K562 (cell line): Measurements from ENCODE around the gene HLA-DMB. TPM values are rescaled to one million over a fixed set of nuclear protein-coding genes. Genes with fewer than 3 reads are reported as not detected.

Experiments
- ARID1B ChIP-seq: fragments of 450-650 bp; IDR thresholded peaks from 2 replicates; pipeline ENCODE4 v1.6.1; 2016; ENCODE audit warnings: antibody characterized with exemption, mild to moderate bottlenecking, inconsistent platforms
- BDP1 ChIP-seq: IDR thresholded peaks from 3 replicates; pipeline ENCODE4 v1.6.1; 2011; ENCODE audit not compliant: insufficient read length, insufficient read depth
- CHD4 ChIP-seq: fragments of 200-600 bp; sonication (generic); IDR thresholded peaks from 3 replicates; pipeline ENCODE4 v1.6.1; 2012; ENCODE audit warnings: low read depth, mild to moderate bottlenecking, mixed read lengths, low read length, inconsistent platforms; ENCODE audit not compliant: insufficient read depth, insufficient replicate concordance, poor library complexity, severe bottlenecking
- FOS ChIP-seq: IDR thresholded peaks from 3 replicates; pipeline ENCODE4 v1.6.1; 2011; ENCODE audit not compliant: insufficient read length; ENCODE audit errors: extremely low read depth
- GABPA ChIP-seq: fragments of 200-800 bp; sonication (Bioruptor generic); conservative IDR thresholded peaks from 2 replicates; pipeline ENCODE4 v1.6.1; 2016; ENCODE audit warnings: low read depth, missing genetic modification characterization, missing compliant biosample characterization
- GTF2A2 ChIP-seq: IDR thresholded peaks from 2 replicates; pipeline ENCODE4 v1.6.1; 2016; ENCODE audit warnings: mild to moderate bottlenecking, missing genetic modification characterization, missing compliant biosample characterization
- GTF2E2 ChIP-seq: fragments of 200-800 bp; sonication (Bioruptor generic); IDR thresholded peaks from 2 replicates; pipeline ENCODE4 v1.6.1; 2016; ENCODE audit warnings: missing genetic modification characterization, missing compliant biosample characterization
- GTF2F1 ChIP-seq: IDR thresholded peaks from 2 replicates; pipeline ENCODE4 v1.6.1; 2011; ENCODE audit warnings: low read depth, low read length, improper control_type of control experiment
- HDAC8 ChIP-seq: fragments of 450-650 bp; IDR thresholded peaks from 2 replicates; pipeline ENCODE4 v1.6.1; 2016; ENCODE audit warnings: mild to moderate bottlenecking, missing genetic modification characterization, moderate library complexity, missing compliant biosample characterization
- HIVEP1 ChIP-seq: fragments of 250-450 bp; sonication (Bioruptor Pico); IDR thresholded peaks from 2 replicates; pipeline ENCODE4 v1.4.0; 2020; ENCODE audit warnings: mild to moderate bottlenecking
- HMG20B ChIP-seq: fragments of 250-450 bp; sonication (Bioruptor Pico); IDR thresholded peaks from 2 replicates; pipeline ENCODE4 v1.5.0; 2021; ENCODE audit warnings: mild to moderate bottlenecking
- HNRNPK ChIP-seq: fragments of 200-400 bp; formaldehyde crosslinking; IDR thresholded peaks from one replicate; pipeline ENCODE4 v1.6.1; 2018; ENCODE audit warnings: mild to moderate bottlenecking, low read depth, low read length; ENCODE audit not compliant: poor library complexity, severe bottlenecking
- MCM3 ChIP-seq: fragments of 450-650 bp; IDR thresholded peaks from 2 replicates; pipeline ENCODE4 v1.6.1; 2016
- NFE2 ChIP-seq: IDR thresholded peaks from 2 replicates; pipeline ENCODE4 v1.6.1; 2014; ENCODE audit warnings: antibody characterized with exemption, low read depth
- NR4A1 ChIP-seq, 2 experiments: fragments of 250-450 bp in 1 of 2; fragments of 450-650 bp in 1 of 2; sonication (Bioruptor Pico) in 1 of 2; IDR thresholded peaks; 2 replicates each; pipeline versions ENCODE4 v1.4.0 to v1.6.1; 2016 to 2020; ENCODE audit warnings: mild to moderate bottlenecking in 2 of 2, missing compliant biosample characterization in 1 of 2, missing genetic modification characterization in 1 of 2, moderate library complexity in 1 of 2
- PTBP1 ChIP-seq: fragments of 200-400 bp; formaldehyde crosslinking; IDR thresholded peaks from 2 replicates; pipeline ENCODE4 v1.6.1; 2017; ENCODE audit warnings: low read depth, low read length
- RBM15 ChIP-seq: fragments of 200-400 bp; formaldehyde crosslinking; IDR thresholded peaks from 2 replicates; pipeline ENCODE4 v1.6.1; 2018; ENCODE audit warnings: mild to moderate bottlenecking, low read length, moderate library complexity; ENCODE audit not compliant: insufficient read depth
- SMC3 ChIP-seq: conservative IDR thresholded peaks from 2 replicates; pipeline ENCODE4 v1.6.1; 2011; ENCODE audit warnings: low read depth, low read length, improper control_type of control experiment; ENCODE audit not compliant: insufficient read depth
- SREBF2 ChIP-seq: sonication (generic); formaldehyde crosslinking; IDR thresholded peaks from 2 replicates; pipeline ENCODE4 v1.4.0; 2020; ENCODE audit warnings: mild to moderate bottlenecking, missing genetic modification reagents
- TBP ChIP-seq: optimal IDR thresholded peaks from 2 replicates; pipeline ENCODE3; 2011; ENCODE audit warnings: low read depth, low read length, improper control_type of control experiment
- ZFPM2 ChIP-seq: fragments of 250-450 bp; sonication (Bioruptor Pico); IDR thresholded peaks from 2 replicates; pipeline ENCODE4 v1.5.1; 2022; ENCODE audit warnings: mild to moderate bottlenecking
- ZFX ChIP-seq: sonication (generic); formaldehyde crosslinking; IDR thresholded peaks from 2 replicates; pipeline ENCODE4 v1.8.0; 2022; ENCODE audit warnings: mild to moderate bottlenecking, missing genetic modification reagents, moderate library complexity
- ZNF184 ChIP-seq: sonication (generic); formaldehyde crosslinking; IDR thresholded peaks from 2 replicates; pipeline ENCODE4 v1.5.0; 2020; ENCODE audit warnings: missing genetic modification reagents
- polyA plus RNA-seq, 8 experiments: library from polyadenylated mRNA; depleted of rRNA in 4 of 8; stranded (reverse) in 5 of 8; unstranded in 3 of 8; fragments of >200 nt; fragmentation: Nextera tagmentation in 2 of 8; fragmentation: Illumina TruSeq in 1 of 8; extraction: Ambion mirVana in 2 of 8; extraction: Trizol in 1 of 8; gene quantifications; 2 replicates each; pipeline versions ENCODE4 v1.2.1 to v1.2.3, GENCODE V29; 2011 to 2014; ENCODE audit warnings: inconsistent platforms in 1 of 8, missing spikeins in 1 of 8
- total RNA-seq, 7 experiments: library from RNA; depleted of rRNA in 6 of 7; stranded (reverse); fragments of >200 nt in 6 of 7; fragmentation: Illumina TruSeq in 2 of 7; extraction: Trizol in 2 of 7; gene quantifications; 2 replicates each; pipeline versions ENCODE4 v1.2.1 to v1.2.3, GENCODE V29; 2011 to 2021; ENCODE audit warnings: low replicate concordance in 1 of 7
- TF ChIP-seq, protein P1 (sequence below): conservative IDR thresholded peaks from 2 replicates; pipeline ENCODE4 v1.6.1; 2011; ENCODE audit warnings: low read depth, mild to moderate bottlenecking, low read length; ENCODE audit not compliant: control insufficient read depth
- TF ChIP-seq, protein P2 (sequence below): fragments of 450-650 bp; formaldehyde crosslinking; IDR thresholded peaks from 2 replicates; pipeline ENCODE4 v1.4.0; 2020; ENCODE audit warnings: mild to moderate bottlenecking, mixed read lengths
- TF ChIP-seq, protein P3 (sequence below): fragments of 250-450 bp; sonication (Bioruptor Pico); IDR thresholded peaks from 2 replicates; pipeline ENCODE4 v1.5.0; 2021; ENCODE audit warnings: mild to moderate bottlenecking, borderline replicate concordance

HLA-DMB gene
- total and polyA plus RNA-seq, 9 of the 15 experiments (the other 6 are each of a cell fraction or from before 2014, with no cell fraction given), result 0.38 TPM; not detected in 8

DNA sequence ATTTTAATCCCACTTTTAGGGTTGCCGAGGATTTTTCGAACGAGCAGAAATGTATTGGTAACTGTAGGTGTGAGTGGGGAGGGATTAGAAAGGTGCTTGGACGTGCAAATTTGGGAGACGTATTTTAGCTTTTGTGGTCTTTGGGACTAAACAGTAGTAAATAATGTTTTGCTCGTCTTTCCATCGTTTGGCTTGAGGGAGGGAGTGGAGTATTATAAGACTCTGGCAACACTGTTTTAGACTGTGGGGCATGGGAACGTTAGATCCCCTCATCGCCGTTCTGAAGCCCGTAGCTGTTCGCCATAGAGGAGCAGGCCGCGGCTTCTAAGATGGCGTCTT, 30.4 kb upstream of the HLA-DMB start (continued):
- TF ChIP-seq CHD4 (no peak), MCM3 (no peak), PTBP1 (no peak), FOS (no peak), ZFX (CRISPR knock-in tag) (peak; percentile 72), NR4A1 (CRISPR knock-in tag; IDR thresholded peaks at IDR 0.05) (no peak), NR4A1 (tag; IDR thresholded peaks at IDR 0.05) (no peak; the same call in 1 of the 2 replicates), ZNF184 (CRISPR knock-in tag) (no peak), BDP1 (no peak), NFE2 (no peak), ZFPM2 (no peak), HMG20B (CRISPR knock-in tag) (no peak), RBM15 (no peak), HNRNPK (no peak), GTF2F1 (no peak), GTF2A2 (peak; percentile 44; the same call in 1 of the 2 replicates), HDAC8 (tag) (peak; percentile 77; the same call in 1 of the 2 replicates), SMC3 (no peak), HIVEP1 (0 out of 2 replicates have a peak, but pooled peaks have one; percentile 34), TBP (no peak), GTF2E2 (tag) (no peak; the same call in 1 of the 2 replicates), GABPA (tag) (no peak), SREBF2 (CRISPR knock-in tag) (no peak), ARID1B (no peak)
- TF ChIP-seq, protein P1, sequence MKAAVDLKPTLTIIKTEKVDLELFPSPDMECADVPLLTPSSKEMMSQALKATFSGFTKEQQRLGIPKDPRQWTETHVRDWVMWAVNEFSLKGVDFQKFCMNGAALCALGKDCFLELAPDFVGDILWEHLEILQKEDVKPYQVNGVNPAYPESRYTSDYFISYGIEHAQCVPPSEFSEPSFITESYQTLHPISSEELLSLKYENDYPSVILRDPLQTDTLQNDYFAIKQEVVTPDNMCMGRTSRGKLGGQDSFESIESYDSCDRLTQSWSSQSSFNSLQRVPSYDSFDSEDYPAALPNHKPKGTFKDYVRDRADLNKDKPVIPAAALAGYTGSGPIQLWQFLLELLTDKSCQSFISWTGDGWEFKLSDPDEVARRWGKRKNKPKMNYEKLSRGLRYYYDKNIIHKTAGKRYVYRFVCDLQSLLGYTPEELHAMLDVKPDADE, result no peak
- TF ChIP-seq, protein P2, sequence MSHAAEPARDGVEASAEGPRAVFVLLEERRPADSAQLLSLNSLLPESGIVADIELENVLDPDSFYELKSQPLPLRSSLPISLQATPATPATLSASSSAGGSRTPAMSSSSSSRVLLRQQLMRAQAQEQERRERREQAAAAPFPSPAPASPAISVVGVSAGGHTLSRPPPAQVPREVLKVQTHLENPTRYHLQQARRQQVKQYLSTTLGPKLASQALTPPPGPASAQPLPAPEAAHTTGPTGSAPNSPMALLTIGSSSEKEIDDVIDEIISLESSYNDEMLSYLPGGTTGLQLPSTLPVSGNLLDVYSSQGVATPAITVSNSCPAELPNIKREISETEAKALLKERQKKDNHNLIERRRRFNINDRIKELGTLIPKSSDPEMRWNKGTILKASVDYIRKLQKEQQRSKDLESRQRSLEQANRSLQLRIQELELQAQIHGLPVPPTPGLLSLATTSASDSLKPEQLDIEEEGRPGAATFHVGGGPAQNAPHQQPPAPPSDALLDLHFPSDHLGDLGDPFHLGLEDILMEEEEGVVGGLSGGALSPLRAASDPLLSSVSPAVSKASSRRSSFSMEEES, result no peak
- TF ChIP-seq, protein P3, sequence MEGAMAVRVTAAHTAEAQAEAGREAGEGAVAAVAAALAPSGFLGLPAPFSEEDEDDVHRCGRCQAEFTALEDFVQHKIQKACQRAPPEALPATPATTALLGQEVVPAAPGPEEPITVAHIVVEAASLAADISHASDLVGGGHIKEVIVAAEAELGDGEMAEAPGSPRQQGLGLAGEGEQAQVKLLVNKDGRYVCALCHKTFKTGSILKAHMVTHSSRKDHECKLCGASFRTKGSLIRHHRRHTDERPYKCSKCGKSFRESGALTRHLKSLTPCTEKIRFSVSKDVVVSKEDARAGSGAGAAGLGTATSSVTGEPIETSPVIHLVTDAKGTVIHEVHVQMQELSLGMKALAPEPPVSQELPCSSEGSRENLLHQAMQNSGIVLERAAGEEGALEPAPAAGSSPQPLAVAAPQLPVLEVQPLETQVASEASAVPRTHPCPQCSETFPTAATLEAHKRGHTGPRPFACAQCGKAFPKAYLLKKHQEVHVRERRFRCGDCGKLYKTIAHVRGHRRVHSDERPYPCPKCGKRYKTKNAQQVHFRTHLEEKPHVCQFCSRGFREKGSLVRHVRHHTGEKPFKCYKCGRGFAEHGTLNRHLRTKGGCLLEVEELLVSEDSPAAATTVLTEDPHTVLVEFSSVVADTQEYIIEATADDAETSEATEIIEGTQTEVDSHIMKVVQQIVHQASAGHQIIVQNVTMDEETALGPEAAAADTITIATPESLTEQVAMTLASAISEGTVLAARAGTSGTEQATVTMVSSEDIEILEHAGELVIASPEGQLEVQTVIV (CRISPR knock-in tag), result no peak
